Measurements from ENCODE around the gene WDSUB1. TPM values are rescaled to one million over a fixed set of nuclear protein-coding genes. Genes with fewer than 3 reads are reported as not detected.

Gene WDSUB1
- total RNA-seq, 1 experiment from 2014 or later = 6.9 TPM

DNA sequence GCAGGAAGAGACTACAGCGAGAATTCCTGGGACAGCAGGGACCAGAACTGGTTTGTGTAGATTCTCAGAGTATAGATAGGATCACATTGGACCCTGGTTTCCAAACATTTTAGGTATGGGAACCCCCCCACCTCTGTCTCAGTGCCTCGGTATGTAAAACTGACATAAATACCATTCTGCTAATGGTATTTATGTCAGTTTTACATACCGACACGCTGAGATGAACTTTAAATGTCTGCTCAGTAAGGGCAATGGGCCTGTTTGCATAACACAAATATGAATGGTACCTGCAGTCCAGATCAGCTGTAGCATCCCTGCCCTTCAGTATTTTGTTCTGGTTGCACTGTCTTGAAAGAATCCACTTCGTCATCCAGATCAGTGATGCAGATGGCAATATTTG is 73.2 kb downstream of the WDSUB1 start:
- DNase-seq = no peak
- H3K4me3 ChIP-seq = no peak overlapping the region
- no peaks in the 10 kb centered on the region for H3K9me3 ChIP-seq (ENCODE audit: insufficient read depth, low read depth)
- no peak overlapping the region for H3K27ac ChIP-seq
- ChIA-PET POLR2A (ENCODE audit: unreplicated experiment) (no interaction called here), CTCF (no interaction called here)
- H3K79me2 ChIP-seq (ENCODE audit: low read depth) = no peaks in the 10 kb centered on the region
- no peaks in the 10 kb centered on the region for H3F3A ChIP-seq (ENCODE audit: insufficient read depth, low read depth)
- no peaks in the 10 kb centered on the region for H3K4me1 ChIP-seq (replicated peaks; ENCODE audit: insufficient read depth)
- H3K27me3 ChIP-seq (ENCODE audit: insufficient read depth, low read depth) = no peaks in the 10 kb centered on the region
- H2AFZ ChIP-seq = no peak overlapping the region
- BruUV-seq (replicated peaks) = no TSS peak
- H3K36me3 ChIP-seq (ENCODE audit: low read depth) = no peaks in the 10 kb centered on the region
- intact Hi-C loops (cut with micrococcal nuclease; ENCODE audit: unreplicated experiment) = no loop called here
- H4K20me1 ChIP-seq (ENCODE audit: insufficient read depth) = no peaks in the 10 kb centered on the region
- H3K4me2 ChIP-seq = no peak overlapping the region
- TF ChIP-seq, protein P1, sequence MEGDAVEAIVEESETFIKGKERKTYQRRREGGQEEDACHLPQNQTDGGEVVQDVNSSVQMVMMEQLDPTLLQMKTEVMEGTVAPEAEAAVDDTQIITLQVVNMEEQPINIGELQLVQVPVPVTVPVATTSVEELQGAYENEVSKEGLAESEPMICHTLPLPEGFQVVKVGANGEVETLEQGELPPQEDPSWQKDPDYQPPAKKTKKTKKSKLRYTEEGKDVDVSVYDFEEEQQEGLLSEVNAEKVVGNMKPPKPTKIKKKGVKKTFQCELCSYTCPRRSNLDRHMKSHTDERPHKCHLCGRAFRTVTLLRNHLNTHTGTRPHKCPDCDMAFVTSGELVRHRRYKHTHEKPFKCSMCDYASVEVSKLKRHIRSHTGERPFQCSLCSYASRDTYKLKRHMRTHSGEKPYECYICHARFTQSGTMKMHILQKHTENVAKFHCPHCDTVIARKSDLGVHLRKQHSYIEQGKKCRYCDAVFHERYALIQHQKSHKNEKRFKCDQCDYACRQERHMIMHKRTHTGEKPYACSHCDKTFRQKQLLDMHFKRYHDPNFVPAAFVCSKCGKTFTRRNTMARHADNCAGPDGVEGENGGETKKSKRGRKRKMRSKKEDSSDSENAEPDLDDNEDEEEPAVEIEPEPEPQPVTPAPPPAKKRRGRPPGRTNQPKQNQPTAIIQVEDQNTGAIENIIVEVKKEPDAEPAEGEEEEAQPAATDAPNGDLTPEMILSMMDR (conservative IDR thresholded peaks at IDR 0.05) = no peak
- TF ChIP-seq EZH2 (IDR thresholded peaks at IDR 0.05; ENCODE audit: low read depth) = no peak
- no peaks in the 10 kb centered on the region for H3K9me2 ChIP-seq (ENCODE audit: insufficient read depth)

DNA sequence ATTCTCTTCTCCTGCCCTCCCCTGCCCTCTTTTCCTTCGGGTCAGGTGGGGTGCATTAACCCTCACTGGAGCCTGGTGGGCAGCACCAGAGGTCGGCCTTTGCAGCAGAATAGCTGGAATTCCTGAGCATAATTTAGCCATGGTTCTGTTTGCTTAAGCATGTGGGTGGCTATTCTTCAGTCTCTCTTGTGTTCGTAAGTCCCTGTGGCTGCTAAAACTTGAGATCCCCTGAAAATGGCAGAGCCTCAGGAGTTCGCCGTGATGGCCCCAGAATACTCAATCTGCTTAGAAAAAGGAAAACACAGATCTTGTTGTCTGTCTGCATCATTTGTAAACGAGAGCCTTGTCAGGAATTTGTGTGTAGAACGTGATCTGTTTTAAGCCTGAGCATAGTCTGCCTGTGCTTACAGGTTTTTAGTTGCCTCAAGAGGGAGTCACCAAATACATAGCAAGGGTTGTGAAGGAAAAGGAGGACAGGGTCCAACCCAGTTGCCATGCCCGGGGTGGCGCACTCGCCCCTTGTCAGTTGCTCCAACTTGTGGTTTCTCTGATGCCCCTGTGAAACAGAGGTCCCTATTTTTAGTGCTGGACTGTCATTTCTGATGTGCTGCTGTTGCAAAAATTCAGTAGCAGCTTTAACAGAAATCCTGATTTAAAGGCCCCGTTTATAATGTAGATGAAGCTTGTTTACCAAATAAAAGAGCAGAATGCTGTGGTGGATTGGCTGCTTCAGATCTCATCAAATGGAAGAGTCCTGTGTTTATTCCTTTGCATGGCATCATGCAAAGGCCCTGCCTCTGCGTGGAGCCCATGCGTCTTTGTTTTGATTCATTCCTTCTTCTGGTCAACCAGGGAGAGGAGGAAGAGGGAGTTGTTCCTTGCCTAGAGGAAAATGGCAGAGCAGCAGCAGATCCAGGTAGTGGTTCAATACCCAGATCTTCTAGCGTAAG is 74.8 kb downstream of the WDSUB1 start:
- POLR2A ChIA-PET (ENCODE audit: unreplicated experiment) = interaction anchor here (0.8 kb wide), 1 partner anchor 242 kb away, joined by 5 read pairs; no protein-coding TSS in a partner anchor
- Histone ChIP-seq H3K36me3 (ENCODE audit: low read depth) (no peaks in the 10 kb centered on the region), H4K20me1 (ENCODE audit: insufficient read depth) (no peaks in the 10 kb centered on the region), H3F3A (ENCODE audit: insufficient read depth, low read depth) (no peaks in the 10 kb centered on the region), H3K9me3 (ENCODE audit: insufficient read depth, low read depth) (no peaks in the 10 kb centered on the region), H3K4me1 (replicated peaks; ENCODE audit: insufficient read depth) (no peaks in the 10 kb centered on the region), H3K9me2 (ENCODE audit: insufficient read depth) (no peaks in the 10 kb centered on the region), H3K27me3 (ENCODE audit: insufficient read depth, low read depth) (no peaks in the 10 kb centered on the region), H3K4me3 (no peak overlapping the region), H3K79me2 (ENCODE audit: low read depth) (no peaks in the 10 kb centered on the region), H3K4me2 (no peak overlapping the region), H3K27ac (no peak overlapping the region), H2AFZ (no peak overlapping the region)
- CTCF ChIA-PET = no interaction called here
- no peak for DNase-seq
- BruUV-seq (replicated peaks) = no TSS peak
- TF ChIP-seq, protein P1 (conservative IDR thresholded peaks at IDR 0.05) = no peak
- TF ChIP-seq EZH2 (IDR thresholded peaks at IDR 0.05; ENCODE audit: low read depth) = no peak
- intact Hi-C loops (cut with micrococcal nuclease; ENCODE audit: unreplicated experiment) = no loop called here

DNA sequence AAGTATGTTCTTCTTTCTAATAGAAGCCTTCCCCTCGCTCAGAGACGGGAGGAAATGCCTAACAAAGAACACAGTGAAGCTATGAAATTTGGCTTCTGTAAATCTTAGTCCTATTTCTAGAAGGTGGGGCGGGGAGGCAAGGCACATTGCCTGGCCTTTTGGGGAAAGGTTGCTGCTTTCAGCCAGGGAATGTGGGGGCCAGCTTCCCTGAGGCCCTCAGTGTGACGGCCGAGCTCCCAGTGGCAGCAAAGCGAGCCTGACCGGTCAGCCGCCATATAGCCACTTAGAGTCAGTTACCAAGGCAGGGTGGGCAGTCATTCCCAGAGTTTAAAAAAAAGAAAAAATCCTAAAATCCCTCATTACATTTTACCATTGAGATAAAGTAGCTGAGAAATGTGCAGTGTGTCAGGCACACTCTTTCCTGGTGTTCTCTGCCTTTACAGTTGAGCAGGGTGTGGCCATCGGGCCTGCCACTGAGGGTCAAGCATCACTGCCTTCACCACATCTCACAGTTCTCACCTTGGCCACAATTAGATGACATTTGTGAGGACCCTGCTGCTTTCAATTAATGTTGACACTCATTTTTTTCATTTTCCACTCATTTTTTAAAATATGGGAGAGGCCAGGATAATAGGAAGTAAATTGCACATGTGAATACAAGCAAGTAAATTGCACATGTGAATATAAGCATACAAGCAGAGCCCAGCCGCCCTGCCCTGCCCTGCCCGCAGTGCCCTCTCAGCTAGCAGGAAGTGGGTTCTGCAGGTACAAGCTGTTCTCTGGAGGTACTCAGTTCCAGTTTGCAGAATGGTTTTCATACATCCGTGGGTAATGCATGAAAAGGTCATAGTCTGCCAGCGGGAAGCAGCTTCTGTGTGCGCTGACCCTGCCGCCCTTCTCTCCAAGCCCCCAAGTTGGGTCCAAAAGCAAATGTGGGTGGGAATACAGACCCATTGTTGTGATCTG is 76.9 kb downstream of the WDSUB1 start:
- Histone ChIP-seq H3K36me3 (ENCODE audit: low read depth) (no peaks in the 10 kb centered on the region), H3K4me3 (no peak overlapping the region), H3K27me3 (ENCODE audit: insufficient read depth, low read depth) (no peaks in the 10 kb centered on the region), H2AFZ (no peak overlapping the region), H3K27ac (no peak overlapping the region), H3K9me2 (ENCODE audit: insufficient read depth) (no peaks in the 10 kb centered on the region), H3K4me2 (no peak overlapping the region), H3K79me2 (ENCODE audit: low read depth) (no peaks in the 10 kb centered on the region), H3K4me1 (replicated peaks; ENCODE audit: insufficient read depth) (no peaks in the 10 kb centered on the region), H3K9me3 (ENCODE audit: insufficient read depth, low read depth) (no peaks in the 10 kb centered on the region), H3F3A (ENCODE audit: insufficient read depth, low read depth) (no peaks in the 10 kb centered on the region), H4K20me1 (ENCODE audit: insufficient read depth) (no peaks in the 10 kb centered on the region)
- DNase-seq = no peak
- CTCF ChIA-PET = no interaction called here
- POLR2A ChIA-PET (ENCODE audit: unreplicated experiment) = no interaction called here
- intact Hi-C loops (cut with micrococcal nuclease; ENCODE audit: unreplicated experiment) = no loop called here
- TF ChIP-seq, protein P1 (conservative IDR thresholded peaks at IDR 0.05) = no peak
- no peak for TF ChIP-seq EZH2 (IDR thresholded peaks at IDR 0.05; ENCODE audit: low read depth)
- no TSS peak for BruUV-seq (replicated peaks)

Measured in PC-9 (cell line).